Pancreas (tissue), 10 donors: ENCODE results near the gene LAMA5. TPM values are rescaled to one million over a fixed set of nuclear protein-coding genes. Genes with fewer than 3 reads are reported as not detected.

ENCODE experiments used
- ATAC-seq, 4 donors: fragments of 200-7000 bp; cut with Tn5 transposase; one replicate each; pipeline versions ENCODE4 v1.8.0 to v1.9.1; 2020; ENCODE audit warnings: mild to moderate bottlenecking in 4 of 4, moderate library complexity in 4 of 4
- DNase-seq, 6 donors: peaks; one replicate each; pipeline ENCODE4 v3.0.0-alpha.2; 2020
- FAIRE-seq: peaks from 2 replicates; lab custom pipeline; 2012; peaks lifted over from hg19 to GRCh38; lab: Jason Lieb, UNC
- H3K27ac ChIP-seq, 4 donors: fragments of 200-600 bp; sonication (generic); 1 replicate in 3 of 4; 2 replicates in 1 of 4; pipeline versions ENCODE4 v1.5.0 to v1.8.0; 2020
- H3K27me3 ChIP-seq, 4 donors: fragments of 200-600 bp; one replicate each; pipeline ENCODE4 v1.8.0; 2021
- H3K36me3 ChIP-seq, 3 donors: fragments of 200-600 bp; sonication (generic) in 1 of 3; one replicate each; pipeline versions ENCODE4 v1.5.0 to v1.8.0; 2020 to 2021
- H3K4me1 ChIP-seq, 3 donors: fragments of 200-600 bp; one replicate each; pipeline ENCODE4 v1.8.0; 2021
- H3K4me3 ChIP-seq, 4 donors: fragments of 200-600 bp; sonication (generic) in 2 of 4; one replicate each; pipeline versions ENCODE4 v1.5.0 to v1.8.0; 2020 to 2021
- H3K9me3 ChIP-seq, 4 donors: fragments of 200-600 bp; one replicate each; pipeline ENCODE4 v1.8.0; 2021
- WGBS, 2 donors: extraction: QIAGEN DNeasy Blood & Tissue Kit; methylation state at CpG; one replicate each; pipeline ENCODE4 v1.1.7; 2013; 5-methylcytosine and 5-hydroxymethylcytosine counted together
- intact Hi-C, 3 donors: fragments of 100-400 bp; cut with DNase I; formaldehyde crosslinking; loops; one replicate each; pipeline versions ENCODE4 v1.11.1 to v1.14.2; 2022
- polyA plus RNA-seq, 2 donors: library from polyadenylated mRNA; stranded (reverse); fragments of 200-250 nt; gene quantifications; one replicate each; pipeline ENCODE4 v1.2.3, GENCODE V29; 2013
- total RNA-seq, 6 donors: library from RNA; stranded (reverse); fragmentation: NEBNext Ultra II Directional in 4 of 6; extraction: Animal tissue kit (Norgen Biotek cat#: 25700) in 4 of 6; gene quantifications; one replicate each; pipeline versions ENCODE4 v1.2.1 to v1.2.4, GENCODE V29; 2021 to 2023
- TF ChIP-seq, protein P1 (sequence below), 4 donors: fragments of 200-600 bp; sonication (generic) in 3 of 4; IDR thresholded peaks; one replicate each; pipeline versions ENCODE4 v1.5.0 to v1.8.0; 2021; ENCODE audit warnings: antibody characterized with exemption in 4 of 4
- donor health status: healthy with polysubstance abuse.
- donor health status: DM: no; HTN: no; CAD: no; lungs with moderate emphysema.
- donor health status: DM: no; HTN: no; CAD: no.
- donor health status: control.
- donor health status: control.
- donor health status: Bipolar disorder and iron deficiency.
- donor health status: DM: yes; HTN: yes; CAD: no.
- donor health status: DM: no; HTN: no; CAD: no.
- donor health status: DM: no; HTN: no; CAD: no.
- donor health status: DM: yes; HTN: yes; CAD: no.

Gene LAMA5
- total and polyA plus RNA-seq, 8 donors, result 43.6 to 344 (median 62.2) TPM

DNA sequence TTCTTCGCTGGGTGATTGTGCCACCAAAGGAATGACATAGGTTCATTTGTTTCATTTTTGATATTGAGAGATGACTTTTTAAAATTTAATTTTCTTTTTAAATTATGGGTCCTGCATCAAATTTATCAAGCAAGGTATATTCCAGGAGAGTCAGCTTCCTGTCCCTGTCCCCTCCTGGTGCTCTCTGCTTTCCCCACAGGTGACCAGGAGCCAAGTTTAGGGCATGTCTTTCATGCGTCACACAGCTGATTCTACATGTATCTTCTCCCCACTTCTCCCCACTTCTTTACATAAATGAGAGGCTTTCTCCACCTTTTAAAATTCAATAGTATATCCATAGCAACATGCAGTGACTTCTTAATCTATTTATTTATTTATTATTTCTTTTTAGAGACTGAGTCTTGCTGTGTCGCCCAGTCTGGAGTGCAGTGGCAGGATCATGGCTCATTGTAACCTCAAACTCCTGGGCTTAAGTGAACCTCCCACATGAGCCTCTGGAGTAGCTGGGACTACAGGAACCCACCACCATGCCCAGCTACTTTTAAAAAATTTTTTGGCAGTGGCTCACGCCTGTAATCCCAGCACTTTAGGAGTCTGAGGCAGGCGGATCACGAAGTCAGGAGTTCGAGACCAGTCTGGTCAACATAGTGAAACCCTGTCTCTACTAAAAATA lies 98.7 kb downstream of the LAMA5 start:
- TF ChIP-seq, protein P1, sequence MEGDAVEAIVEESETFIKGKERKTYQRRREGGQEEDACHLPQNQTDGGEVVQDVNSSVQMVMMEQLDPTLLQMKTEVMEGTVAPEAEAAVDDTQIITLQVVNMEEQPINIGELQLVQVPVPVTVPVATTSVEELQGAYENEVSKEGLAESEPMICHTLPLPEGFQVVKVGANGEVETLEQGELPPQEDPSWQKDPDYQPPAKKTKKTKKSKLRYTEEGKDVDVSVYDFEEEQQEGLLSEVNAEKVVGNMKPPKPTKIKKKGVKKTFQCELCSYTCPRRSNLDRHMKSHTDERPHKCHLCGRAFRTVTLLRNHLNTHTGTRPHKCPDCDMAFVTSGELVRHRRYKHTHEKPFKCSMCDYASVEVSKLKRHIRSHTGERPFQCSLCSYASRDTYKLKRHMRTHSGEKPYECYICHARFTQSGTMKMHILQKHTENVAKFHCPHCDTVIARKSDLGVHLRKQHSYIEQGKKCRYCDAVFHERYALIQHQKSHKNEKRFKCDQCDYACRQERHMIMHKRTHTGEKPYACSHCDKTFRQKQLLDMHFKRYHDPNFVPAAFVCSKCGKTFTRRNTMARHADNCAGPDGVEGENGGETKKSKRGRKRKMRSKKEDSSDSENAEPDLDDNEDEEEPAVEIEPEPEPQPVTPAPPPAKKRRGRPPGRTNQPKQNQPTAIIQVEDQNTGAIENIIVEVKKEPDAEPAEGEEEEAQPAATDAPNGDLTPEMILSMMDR (IDR thresholded peaks at IDR 0.05), result no peak
- H3K4me3 ChIP-seq, result no peak overlapping the region
- H3K4me1 ChIP-seq, result no peaks in the 10 kb centered on the region
- intact Hi-C loops, result no loop called here
- H3K36me3 ChIP-seq, result peaks cover under 1 to 53% (median 22%) of the 10 kb centered on the region in 3 donors
- no peak for ATAC-seq
- H3K9me3 ChIP-seq, result no peaks in the 10 kb centered on the region
- 80% methylated on average over 7 of the region's 7 CpGs for WGBS, 2 donors
- H3K27me3 ChIP-seq, result no peaks in the 10 kb centered on the region
- no peak overlapping the region for H3K27ac ChIP-seq
- FAIRE-seq, result no peak
- no peak for DNase-seq

DNA sequence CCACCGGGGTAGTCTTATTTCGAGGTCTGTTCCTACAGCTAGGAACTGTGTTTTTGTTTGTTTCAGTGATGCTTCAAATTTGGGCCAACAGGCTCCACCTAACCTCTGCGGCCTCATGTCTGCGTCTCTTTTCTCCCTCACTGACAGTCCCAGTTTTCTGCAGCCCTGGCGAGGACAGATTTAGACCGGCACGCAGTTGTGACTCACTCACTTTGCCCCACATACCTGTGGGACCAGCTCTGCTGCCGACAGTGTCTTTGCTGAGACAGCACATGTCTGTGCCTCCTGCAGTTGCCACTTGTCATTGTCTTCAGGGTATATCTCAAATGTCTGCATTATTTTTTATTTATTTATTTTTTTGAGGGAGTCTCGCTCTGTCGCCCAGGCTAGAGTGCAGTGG lies 99.6 kb downstream of the LAMA5 start:
- intact Hi-C loops, result no loop called here
- FAIRE-seq, result no peak
- peak in 1 of 4 donors; percentile 14 for ATAC-seq
- Histone ChIP-seq H3K27me3 (no peaks in the 10 kb centered on the region), H3K4me1 (no peaks in the 10 kb centered on the region), H3K9me3 (no peaks in the 10 kb centered on the region), H3K27ac (no peak overlapping the region), H3K4me3 (no peak overlapping the region), H3K36me3 (peaks cover 1 to 53% (median 15%) of the 10 kb centered on the region in 3 donors)
- WGBS, 2 donors, result 84 to 92% methylated on average over 10 of the region's 10 CpGs
- DNase-seq, result peak in 1 of 6 donors; percentile 6
- TF ChIP-seq, protein P1 (IDR thresholded peaks at IDR 0.05), result no peak

DNA sequence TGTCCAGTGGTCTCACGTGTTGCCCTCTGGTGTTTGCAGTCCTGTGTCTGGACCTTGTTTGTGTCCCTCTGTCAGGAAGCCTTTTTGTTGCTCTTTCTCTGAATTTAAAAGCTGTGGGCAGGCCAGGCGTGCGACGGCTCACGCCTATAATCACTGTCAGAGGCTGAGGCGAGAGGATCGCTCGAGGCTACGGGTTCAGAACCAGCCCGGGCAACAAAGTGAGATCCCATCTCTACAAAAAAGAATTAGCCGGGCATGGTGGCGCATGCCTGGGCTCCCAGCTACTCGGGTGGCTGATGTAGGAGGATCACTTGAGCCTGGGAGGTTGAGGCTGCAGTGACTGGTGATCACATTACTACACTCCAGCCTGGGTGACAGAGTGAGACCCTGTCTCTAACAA lies 100.3 kb downstream of the LAMA5 start:
- no peak overlapping the region for H3K4me3 ChIP-seq
- DNase-seq (no peak), ATAC-seq (no peak), FAIRE-seq (no peak)
- no peaks in the 10 kb centered on the region for H3K4me1 ChIP-seq
- no peak overlapping the region for H3K27ac ChIP-seq
- TF ChIP-seq, protein P1 (IDR thresholded peaks at IDR 0.05), result no peak
- no peaks in the 10 kb centered on the region for H3K9me3 ChIP-seq
- peaks cover 4 to 51% (median 13%) of the 10 kb centered on the region in 3 donors for H3K36me3 ChIP-seq
- 94 to 96% methylated on average over 13 of the region's 13 CpGs for WGBS, 2 donors
- intact Hi-C loops, result no loop called here
- H3K27me3 ChIP-seq, result no peaks in the 10 kb centered on the region

- Histone ChIP-seq H3K9me3 (no peaks in the 10 kb centered on the region), H3K27ac (no peak overlapping the region), H3K36me3 (peaks cover 4 to 53% (median 13%) of the 10 kb centered on the region in 3 donors), H3K4me3 (no peak overlapping the region), H3K27me3 (no peaks in the 10 kb centered on the region), H3K4me1 (no peaks in the 10 kb centered on the region)
- FAIRE-seq (no peak), ATAC-seq (no peak), DNase-seq (no peak)
- 94 to 96% methylated on average over 10 of the region's 10 CpGs for WGBS, 2 donors
- intact Hi-C loops, result no loop called here
- TF ChIP-seq, protein P1 (IDR thresholded peaks at IDR 0.05), result no peak
Measured at GRCh38 chr20:62266340-62266739, 100.8 kb downstream of the LAMA5 start.

- TF ChIP-seq, protein P1 (IDR thresholded peaks at IDR 0.05), result no peak
- no peaks in the 10 kb centered on the region for H3K9me3 ChIP-seq
- intact Hi-C loops, result no loop called here
- H3K4me1 ChIP-seq, result no peaks in the 10 kb centered on the region
- ATAC-seq (no peak), DNase-seq (no peak), FAIRE-seq (no peak)
- H3K36me3 ChIP-seq, result peaks cover 4 to 62% (median 13%) of the 10 kb centered on the region in 3 donors
- no peaks in the 10 kb centered on the region for H3K27me3 ChIP-seq
- no peak overlapping the region for H3K4me3 ChIP-seq
- WGBS, 2 donors, result 95 to 100% methylated on average over 1 of the region's 1 CpG
- no peak overlapping the region for H3K27ac ChIP-seq
Measured at GRCh38 chr20:62265365-62265764, 101.7 kb downstream of the LAMA5 start.
